ENCODE data around the gene EHD2.

Gene EHD2

GRCh38 chr19:47670736-47671135, 42.5 kb upstream of the EHD2 start:
- Histone ChIP-seq H3F3A (ENCODE audit: insufficient read depth, low read length) (no peaks in the 10 kb centered on the region), H3K4me3 (ENCODE audit: low read length) (no peak overlapping the region), H3K27me3 (replicated peaks; ENCODE audit: insufficient read depth, low read length) (no peaks in the 10 kb centered on the region), H4K20me1 (ENCODE audit: insufficient read depth, low read length) (no peaks in the 10 kb centered on the region), H3K79me2 (ENCODE audit: low read length) (no peaks in the 10 kb centered on the region), H3K27ac (ENCODE audit: low read length) (no peak overlapping the region), H3K4me1 (ENCODE audit: low read length) (no peaks in the 10 kb centered on the region), H3K9me2 (replicated peaks; ENCODE audit: insufficient read depth, low read length) (no peaks in the 10 kb centered on the region), H3K36me3 (replicated peaks; ENCODE audit: insufficient read depth, low read length) (no peaks in the 10 kb centered on the region), H2AFZ (ENCODE audit: low read length) (no peak overlapping the region), H3K9me3 (replicated peaks; ENCODE audit: insufficient read depth, low read length) (no peaks in the 10 kb centered on the region), H3K4me2 (ENCODE audit: low read depth, low read length) (no peak overlapping the region), H3K9ac (ENCODE audit: low read length) (no peak overlapping the region)
- DNase-seq = no peak
- no peak for TF ChIP-seq EZH2phosphoT487 (IDR thresholded peaks at IDR 0.05; ENCODE audit: low read length)
- TF ChIP-seq CTCF (IDR thresholded peaks at IDR 0.05; ENCODE audit: low read length) = no peak
- no peak for TF ChIP-seq EZH2 (optimal IDR thresholded peaks at IDR 0.05; ENCODE audit: low read depth, low read length)

- no peaks in the 10 kb centered on the region for H4K20me1 ChIP-seq (ENCODE audit: insufficient read depth, low read length)
- H3K4me1 ChIP-seq (ENCODE audit: low read length) = no peaks in the 10 kb centered on the region
- H3K36me3 ChIP-seq (replicated peaks; ENCODE audit: insufficient read depth, low read length) = no peaks in the 10 kb centered on the region
- H3K27me3 ChIP-seq (replicated peaks; ENCODE audit: insufficient read depth, low read length) = no peaks in the 10 kb centered on the region
- H3K4me3 ChIP-seq (ENCODE audit: low read length) = no peak overlapping the region
- no peak overlapping the region for H2AFZ ChIP-seq (ENCODE audit: low read length)
- H3K9ac ChIP-seq (ENCODE audit: low read length) = no peak overlapping the region
- no peak for DNase-seq
- H3K9me2 ChIP-seq (replicated peaks; ENCODE audit: insufficient read depth, low read length) = no peaks in the 10 kb centered on the region
- no peaks in the 10 kb centered on the region for H3K9me3 ChIP-seq (replicated peaks; ENCODE audit: insufficient read depth, low read length)
- H3K27ac ChIP-seq (ENCODE audit: low read length) = no peak overlapping the region
- no peak for TF ChIP-seq EZH2 (optimal IDR thresholded peaks at IDR 0.05; ENCODE audit: low read depth, low read length)
- no peak for TF ChIP-seq CTCF (IDR thresholded peaks at IDR 0.05; ENCODE audit: low read length)
- TF ChIP-seq EZH2phosphoT487 (IDR thresholded peaks at IDR 0.05; ENCODE audit: low read length) = no peak
- H3K4me2 ChIP-seq (ENCODE audit: low read depth, low read length) = no peak overlapping the region
- H3K79me2 ChIP-seq (ENCODE audit: low read length) = no peaks in the 10 kb centered on the region
- H3F3A ChIP-seq (ENCODE audit: insufficient read depth, low read length) = no peaks in the 10 kb centered on the region
These were observed 41.7 kb upstream of the EHD2 start for GRCh38 chr19:47671499-47671898.

GRCh38 chr19:47673426-47673825, 39.8 kb upstream of the EHD2 start:
- Histone ChIP-seq H3K9me3 (replicated peaks; ENCODE audit: insufficient read depth, low read length) (no peaks in the 10 kb centered on the region), H2AFZ (ENCODE audit: low read length) (no peak overlapping the region), H3K27ac (ENCODE audit: low read length) (no peak overlapping the region), H3F3A (ENCODE audit: insufficient read depth, low read length) (no peaks in the 10 kb centered on the region), H3K9ac (ENCODE audit: low read length) (no peak overlapping the region), H3K27me3 (replicated peaks; ENCODE audit: insufficient read depth, low read length) (no peaks in the 10 kb centered on the region), H3K36me3 (replicated peaks; ENCODE audit: insufficient read depth, low read length) (no peaks in the 10 kb centered on the region), H3K79me2 (ENCODE audit: low read length) (no peaks in the 10 kb centered on the region), H4K20me1 (ENCODE audit: insufficient read depth, low read length) (no peaks in the 10 kb centered on the region), H3K9me2 (replicated peaks; ENCODE audit: insufficient read depth, low read length) (no peaks in the 10 kb centered on the region), H3K4me3 (ENCODE audit: low read length) (no peak overlapping the region), H3K4me2 (ENCODE audit: low read depth, low read length) (no peak overlapping the region), H3K4me1 (ENCODE audit: low read length) (no peaks in the 10 kb centered on the region)
- TF ChIP-seq CTCF (IDR thresholded peaks at IDR 0.05; ENCODE audit: low read length) = no peak
- no peak for TF ChIP-seq EZH2 (optimal IDR thresholded peaks at IDR 0.05; ENCODE audit: low read depth, low read length)
- TF ChIP-seq EZH2phosphoT487 (IDR thresholded peaks at IDR 0.05; ENCODE audit: low read length) = no peak
- DNase-seq = no peak

All from MM.1S (cell line).